WTC11 (cell line): ENCODE results near the gene MMP11.

Experiments used
- E2F4 ChIP-seq: sonication (generic); formaldehyde crosslinking; IDR thresholded peaks from 2 replicates; pipeline ENCODE4 v1.8.1; 2022; ENCODE audit warnings: low read depth, mild to moderate bottlenecking, moderate library complexity, missing genetic modification reagents, borderline replicate concordance
- ELF4 ChIP-seq: sonication (generic); formaldehyde crosslinking; IDR thresholded peaks from 2 replicates; pipeline ENCODE4 v1.8.1; 2022; ENCODE audit warnings: low read depth, mild to moderate bottlenecking, moderate library complexity, missing genetic modification reagents
- GABPB1 ChIP-seq: sonication (generic); formaldehyde crosslinking; IDR thresholded peaks from 2 replicates; pipeline ENCODE4 v1.8.1; 2023; ENCODE audit warnings: mild to moderate bottlenecking, missing genetic modification reagents

- TF ChIP-seq ELF4 (CRISPR knock-in tag) (no peak), E2F4 (CRISPR knock-in tag) (no peak), GABPB1 (CRISPR knock-in tag) (no peak)
Observed at GRCh38 chr22:23818541-23818940, 45.9 kb downstream of the MMP11 start.
